Central memory CD8-positive, alpha-beta T cell (primary cell): ENCODE measurements around the gene DISP3.

ENCODE experiments used
- ATAC-seq: fragments of 150-1000 bp; cut with Tn5 transposase; replicated peaks from 2 replicates; pipeline ENCODE4 v1.10.0; 2022; ENCODE audit warnings: mild to moderate bottlenecking, moderate FRiP score, moderate number of reproducible peaks; ENCODE audit not compliant: poor library complexity, severe bottlenecking; ENCODE audit errors: extremely low read depth
- DNase-seq, 2 donors: peaks; one replicate each; pipeline ENCODE4 v3.0.0; 2021; ENCODE audit warnings: low spot score in 2 of 2
- H3K27ac Mint-ChIP-seq: one replicate; pipeline ENCODE4 v1.8.0; 2022; ENCODE audit warnings: low read depth, mild to moderate bottlenecking, moderate library complexity, mixed read lengths
- H3K27me3 Mint-ChIP-seq: one replicate; pipeline ENCODE4 v1.8.0; 2022; ENCODE audit warnings: mixed read lengths
- H3K36me3 Mint-ChIP-seq: one replicate; pipeline ENCODE4 v1.8.0; 2022; ENCODE audit warnings: mild to moderate bottlenecking, moderate library complexity, mixed read lengths; ENCODE audit not compliant: insufficient read depth
- H3K4me1 Mint-ChIP-seq: one replicate; pipeline ENCODE4 v1.8.0; 2022; ENCODE audit warnings: mixed read lengths
- H3K4me3 Mint-ChIP-seq: one replicate; pipeline ENCODE4 v1.8.0; 2022; ENCODE audit warnings: mild to moderate bottlenecking, moderate library complexity, mixed read lengths
- H3K9me3 Mint-ChIP-seq: one replicate; pipeline ENCODE4 v1.8.0; 2022; ENCODE audit warnings: mixed read lengths

The DISP3 gene

DNA sequence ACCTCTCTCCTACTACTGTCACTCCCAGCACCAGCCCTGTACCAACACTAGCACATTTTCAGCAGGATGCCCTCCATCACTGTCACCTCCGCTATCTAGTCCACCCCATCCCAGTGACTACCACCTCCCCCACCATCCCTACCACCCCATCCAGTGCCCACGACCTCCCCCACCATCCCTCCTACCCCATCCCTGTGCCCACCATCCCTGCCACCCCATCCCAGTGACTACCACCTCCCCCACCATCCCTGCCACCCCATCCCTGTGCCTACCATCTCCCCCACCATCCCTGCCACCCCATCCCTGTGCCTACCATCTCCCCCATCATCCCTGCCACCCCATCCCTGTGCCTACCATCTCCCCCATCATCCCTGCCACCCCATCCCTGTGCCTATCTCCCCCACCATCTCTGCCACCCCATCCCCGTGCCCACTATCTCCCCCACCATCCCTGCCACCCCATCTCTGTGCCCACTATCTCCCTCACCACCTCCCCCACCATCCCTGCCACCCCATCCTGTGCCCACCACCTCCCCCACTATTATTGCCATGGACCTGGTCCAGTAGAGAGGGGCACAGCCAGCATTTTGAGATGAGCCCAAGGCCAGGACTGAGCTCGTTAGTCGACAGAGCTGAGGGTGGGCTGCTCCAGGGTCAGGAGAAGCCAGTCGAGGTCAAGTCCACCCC lies 45.7 kb downstream of the DISP3 start:
- no peak for DNase-seq
- no peak for ATAC-seq
- Mint-ChIP-seq H3K36me3 (no peaks in the 10 kb centered on the region), H3K9me3 (no peaks in the 10 kb centered on the region), H3K27ac (no peak overlapping the region), H3K4me1 (no peaks in the 10 kb centered on the region), H3K4me3 (no peak overlapping the region), H3K27me3 (no peaks in the 10 kb centered on the region)

GRCh38 chr1:11525151-11525505 lies 46.2 kb downstream of the DISP3 start:
- no peaks in the 10 kb centered on the region for H3K27me3 Mint-ChIP-seq
- no peaks in the 10 kb centered on the region for H3K36me3 Mint-ChIP-seq

DNA sequence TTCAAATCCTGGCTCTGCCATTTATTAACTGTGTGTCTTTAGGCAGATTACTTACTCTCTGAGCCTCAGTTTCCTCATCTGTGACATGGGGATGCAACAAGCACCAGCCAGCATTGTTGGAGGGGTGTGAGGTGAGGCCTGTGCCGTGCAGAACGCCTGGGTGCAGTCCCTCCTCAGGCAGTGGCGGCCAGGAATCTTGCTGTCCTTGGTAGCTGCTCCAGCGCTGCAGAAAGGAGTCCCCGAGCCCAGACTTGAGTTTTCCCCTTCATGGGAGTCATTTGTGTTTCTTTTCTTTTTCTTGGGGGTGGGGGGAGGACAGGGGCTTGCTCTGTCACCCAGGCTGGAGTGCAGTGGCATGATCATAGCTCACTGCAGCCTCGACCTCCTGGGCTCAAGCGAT lies 46.6 kb downstream of the DISP3 start:
- no peaks in the 10 kb centered on the region for H3K27me3 Mint-ChIP-seq
- ATAC-seq = no peak
- no peak for DNase-seq
- H3K9me3 Mint-ChIP-seq = no peaks in the 10 kb centered on the region
- no peaks in the 10 kb centered on the region for H3K4me1 Mint-ChIP-seq
- H3K36me3 Mint-ChIP-seq = no peaks in the 10 kb centered on the region
- H3K4me3 Mint-ChIP-seq = no peak overlapping the region
- no peak overlapping the region for H3K27ac Mint-ChIP-seq

More at GRCh38 chr1:11525151-11525505, 46.2 kb downstream of the DISP3 start:
- Mint-ChIP-seq H3K4me3 (no peak overlapping the region), H3K27ac (no peak overlapping the region), H3K4me1 (no peaks in the 10 kb centered on the region), H3K9me3 (no peaks in the 10 kb centered on the region)
- ATAC-seq (no peak), DNase-seq (no peak)

- Mint-ChIP-seq H3K27me3 (no peaks in the 10 kb centered on the region), H3K36me3 (no peaks in the 10 kb centered on the region), H3K4me3 (no peak overlapping the region), H3K27ac (no peak overlapping the region), H3K4me1 (no peaks in the 10 kb centered on the region), H3K9me3 (no peaks in the 10 kb centered on the region)
- no peak for ATAC-seq
- DNase-seq = no peak
Observed at GRCh38 chr1:11526071-11526895, 47.3 kb downstream of the DISP3 start.

DNA sequence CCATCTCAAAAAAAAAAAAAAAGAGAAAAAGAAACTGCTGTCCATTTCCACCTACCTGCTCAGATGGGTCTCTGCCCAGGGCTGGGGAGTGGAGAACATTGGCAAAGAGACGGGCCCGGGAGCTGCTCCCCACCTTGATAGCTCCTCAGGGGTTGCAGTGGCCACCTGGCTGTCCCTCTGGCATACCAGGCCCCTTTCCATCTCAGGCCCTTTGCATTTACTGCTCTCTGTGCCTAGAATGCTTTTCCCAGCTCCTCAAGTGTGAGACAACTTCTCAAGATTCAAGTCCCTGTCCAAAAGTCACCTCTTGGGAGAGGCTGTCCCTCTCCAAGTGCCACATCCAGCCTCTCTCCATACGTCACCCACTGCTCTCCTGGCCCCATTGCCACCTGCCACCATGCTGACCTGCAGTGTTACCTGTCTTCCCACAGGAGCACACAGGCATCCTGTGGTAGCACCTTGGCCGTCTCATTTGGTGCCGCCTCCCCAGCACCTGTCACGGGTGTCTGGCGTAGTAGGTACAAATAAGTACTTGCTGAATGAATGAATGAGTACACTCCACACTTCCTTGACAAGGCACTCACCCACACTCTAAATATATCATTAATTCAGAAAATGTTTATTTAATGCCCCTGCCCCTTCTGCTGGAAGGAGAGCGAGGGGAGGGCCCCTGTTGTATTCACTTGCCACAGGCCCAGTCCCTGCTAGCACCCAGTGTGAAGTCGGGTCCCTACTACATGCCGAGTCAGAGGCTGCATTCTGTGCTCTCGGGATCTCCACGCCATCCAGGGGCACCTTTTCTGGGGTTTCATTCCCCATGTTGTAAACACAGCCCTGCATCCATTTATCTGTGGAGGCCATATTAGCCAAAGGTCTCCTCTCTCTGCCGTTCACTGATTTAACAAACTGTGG lies 48.8 kb downstream of the DISP3 start:
- Mint-ChIP-seq H3K4me1 (no peaks in the 10 kb centered on the region), H3K27me3 (no peaks in the 10 kb centered on the region), H3K36me3 (no peaks in the 10 kb centered on the region), H3K4me3 (no peak overlapping the region), H3K27ac (no peak overlapping the region), H3K9me3 (no peaks in the 10 kb centered on the region)
- no peak for ATAC-seq
- DNase-seq = no peak

GRCh38 chr1:11528611-11529261 lies 49.8 kb downstream of the DISP3 start:
- H3K4me3 Mint-ChIP-seq = no peak overlapping the region
- no peaks in the 10 kb centered on the region for H3K9me3 Mint-ChIP-seq
- H3K27ac Mint-ChIP-seq = no peak overlapping the region
- H3K4me1 Mint-ChIP-seq = no peaks in the 10 kb centered on the region
- no peak for DNase-seq
- no peak for ATAC-seq
- H3K36me3 Mint-ChIP-seq = no peaks in the 10 kb centered on the region
- no peaks in the 10 kb centered on the region for H3K27me3 Mint-ChIP-seq

DNA sequence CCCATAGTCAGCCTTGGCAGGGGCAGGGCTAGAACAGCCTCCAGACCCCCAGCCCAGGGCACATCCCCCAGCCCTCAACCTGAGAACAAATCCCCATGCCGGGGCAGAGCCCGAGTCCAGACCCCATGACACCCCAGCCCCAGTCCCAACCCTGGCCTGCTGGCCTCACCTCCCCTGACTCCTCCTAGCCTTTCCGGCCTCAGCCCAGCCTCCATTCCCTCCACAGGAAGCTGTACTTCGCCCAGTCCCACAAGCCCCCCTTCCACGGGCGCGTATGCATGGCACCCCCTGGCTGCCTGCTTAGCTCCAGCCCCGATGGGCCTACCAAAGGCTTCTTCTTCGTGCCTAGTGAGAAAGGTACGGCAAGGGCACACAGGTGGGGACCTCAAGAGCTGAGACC lies 50.4 kb downstream of the DISP3 start:
- H3K27me3 Mint-ChIP-seq = no peaks in the 10 kb centered on the region
- H3K9me3 Mint-ChIP-seq = no peaks in the 10 kb centered on the region
- H3K4me1 Mint-ChIP-seq = no peaks in the 10 kb centered on the region
- no peak for ATAC-seq
- H3K4me3 Mint-ChIP-seq = no peak overlapping the region
- no peak overlapping the region for H3K27ac Mint-ChIP-seq
- DNase-seq = no peak
- no peaks in the 10 kb centered on the region for H3K36me3 Mint-ChIP-seq

GRCh38 chr1:11529763-11530730 lies 51.1 kb downstream of the DISP3 start:
- Mint-ChIP-seq H3K27me3 (no peaks in the 10 kb centered on the region), H3K9me3 (no peaks in the 10 kb centered on the region), H3K4me1 (no peaks in the 10 kb centered on the region), H3K36me3 (no peaks in the 10 kb centered on the region), H3K27ac (no peak overlapping the region), H3K4me3 (no peak overlapping the region)
- ATAC-seq (no peak), DNase-seq (no peak)

- Mint-ChIP-seq H3K36me3 (no peaks in the 10 kb centered on the region), H3K27ac (no peak overlapping the region), H3K9me3 (no peaks in the 10 kb centered on the region), H3K4me1 (no peaks in the 10 kb centered on the region), H3K4me3 (no peak overlapping the region), H3K27me3 (no peaks in the 10 kb centered on the region)
- ATAC-seq (no peak), DNase-seq (no peak)
Observed at GRCh38 chr1:11530731-11531311, 51.9 kb downstream of the DISP3 start.

- ATAC-seq (no peak), DNase-seq (no peak)
Observed at GRCh38 chr1:11531314-11531870, 52.4 kb downstream of the DISP3 start.

GRCh38 chr1:11531943-11532342 lies 53.0 kb downstream of the DISP3 start:
- H3K27me3 Mint-ChIP-seq = no peaks in the 10 kb centered on the region
- H3K27ac Mint-ChIP-seq = no peak overlapping the region
- DNase-seq (no peak), ATAC-seq (no peak)
- no peaks in the 10 kb centered on the region for H3K36me3 Mint-ChIP-seq
- H3K9me3 Mint-ChIP-seq = no peaks in the 10 kb centered on the region
- no peaks in the 10 kb centered on the region for H3K4me1 Mint-ChIP-seq
- H3K4me3 Mint-ChIP-seq = no peak overlapping the region

More at GRCh38 chr1:11531314-11531870, 52.4 kb downstream of the DISP3 start:
- Mint-ChIP-seq H3K27ac (no peak overlapping the region), H3K4me1 (no peaks in the 10 kb centered on the region), H3K4me3 (no peak overlapping the region), H3K36me3 (no peaks in the 10 kb centered on the region), H3K9me3 (no peaks in the 10 kb centered on the region), H3K27me3 (no peaks in the 10 kb centered on the region)
